Measurements from ENCODE around the gene DCDC2C. TPM values are rescaled to one million over a fixed set of nuclear protein-coding genes. Genes with fewer than 3 reads are reported as not detected.

The DCDC2C gene
- total and polyA plus RNA-seq, 9 of the 15 experiments (the other 6 are each of a cell fraction or from before 2014, with no cell fraction given): not detected

GRCh38 chr2:3725002-3725401 lies 21.6 kb downstream of the DCDC2C start (continued):
- TF ChIP-seq, protein P1, sequence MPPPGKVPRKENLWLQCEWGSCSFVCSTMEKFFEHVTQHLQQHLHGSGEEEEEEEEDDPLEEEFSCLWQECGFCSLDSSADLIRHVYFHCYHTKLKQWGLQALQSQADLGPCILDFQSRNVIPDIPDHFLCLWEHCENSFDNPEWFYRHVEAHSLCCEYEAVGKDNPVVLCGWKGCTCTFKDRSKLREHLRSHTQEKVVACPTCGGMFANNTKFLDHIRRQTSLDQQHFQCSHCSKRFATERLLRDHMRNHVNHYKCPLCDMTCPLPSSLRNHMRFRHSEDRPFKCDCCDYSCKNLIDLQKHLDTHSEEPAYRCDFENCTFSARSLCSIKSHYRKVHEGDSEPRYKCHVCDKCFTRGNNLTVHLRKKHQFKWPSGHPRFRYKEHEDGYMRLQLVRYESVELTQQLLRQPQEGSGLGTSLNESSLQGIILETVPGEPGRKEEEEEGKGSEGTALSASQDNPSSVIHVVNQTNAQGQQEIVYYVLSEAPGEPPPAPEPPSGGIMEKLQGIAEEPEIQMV (tag; conservative IDR thresholded peaks at IDR 0.05; ENCODE audit: low read depth): no peak
- TF ChIP-seq BRD4 (IDR thresholded peaks at IDR 0.05) (no peak), PTRF (tag; IDR thresholded peaks at IDR 0.05) (no peak), ZNF75A (CRISPR knock-in tag; IDR thresholded peaks at IDR 0.05) (no peak), SP2 (IDR thresholded peaks at IDR 0.05; ENCODE audit: extremely low read depth, low read depth, low read length, poor library complexity, severe bottlenecking) (no peak)

DNA sequence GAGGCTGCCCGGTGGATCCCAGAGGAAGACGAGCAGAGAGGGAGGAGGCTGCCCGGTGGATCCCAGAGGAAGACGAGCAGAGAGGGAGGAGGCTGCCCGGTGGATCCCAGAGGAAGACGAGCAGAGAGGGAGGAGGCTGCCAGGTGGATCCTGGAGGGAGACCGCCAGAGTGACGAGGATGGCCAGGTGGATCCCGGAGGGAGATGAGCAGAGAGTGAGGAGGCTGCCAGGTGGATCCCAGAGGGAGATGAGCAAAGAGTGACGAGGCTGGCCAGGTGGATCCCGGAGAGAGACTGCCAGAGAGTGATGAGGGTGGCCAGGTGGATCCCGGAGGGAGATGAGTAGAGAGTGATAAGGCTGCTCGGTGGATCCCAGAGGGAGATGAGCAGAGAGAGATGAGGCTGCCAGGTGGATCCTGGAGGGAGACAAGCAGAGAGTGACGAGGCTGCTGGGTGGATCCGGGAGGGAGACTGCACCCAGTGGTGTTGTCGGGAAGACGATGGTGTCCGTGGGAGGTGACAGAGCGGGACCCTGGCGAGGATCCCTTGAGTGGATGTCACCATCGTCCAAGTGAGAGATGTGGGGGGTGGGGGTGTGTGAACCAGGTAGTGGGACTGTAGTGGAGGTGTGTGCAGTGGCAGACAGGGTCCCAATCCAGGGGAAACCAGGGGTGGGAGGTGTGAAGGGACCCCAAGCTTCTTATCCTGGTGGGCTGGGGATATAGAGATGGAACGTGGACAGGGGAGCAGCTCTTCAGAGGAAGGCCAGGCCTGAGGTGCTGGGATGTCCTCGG lies 22.3 kb downstream of the DCDC2C start:
- CTCF ChIA-PET (ENCODE audit: low intra/inter-chr PET ratio): no interaction called here
- Histone ChIP-seq H3K9ac (ENCODE audit: insufficient read depth in 1 of 2, low read depth in 2 of 2, low read length in 2 of 2) (no peak overlapping the region), H3K9me3 (replicated peaks; ENCODE audit: control insufficient read depth, insufficient read depth, low read depth, low read length) (no peaks in the 10 kb centered on the region), H3K4me3 (no peak overlapping the region), H3K79me2 (ENCODE audit: control insufficient read depth, insufficient read depth, low read length) (no peaks in the 10 kb centered on the region), H3K36me3 (ENCODE audit: control insufficient read depth, insufficient read depth, low read length) (no peaks in the 10 kb centered on the region), H2AFZ (ENCODE audit: low read depth, low read length) (no peak overlapping the region), H3K9me1 (ENCODE audit: control insufficient read depth, insufficient read depth, low read length) (no peaks in the 10 kb centered on the region), H3K4me1 (replicated peaks in 1 of 2; ENCODE audit: control insufficient read depth in 2 of 2, insufficient read depth in 2 of 2, low read length in 2 of 2) (no peaks in the 10 kb centered on the region), H3K4me2 (ENCODE audit: insufficient read depth, low read length) (no peak overlapping the region), H4K20me1 (replicated peaks; ENCODE audit: control insufficient read depth, insufficient read depth, low read length) (no peaks in the 10 kb centered on the region), H3K27ac (ENCODE audit: extremely low read depth, low read depth, low read length) (no peak overlapping the region), H3K27me3 (ENCODE audit: control insufficient read depth in 2 of 2, insufficient read depth in 2 of 2, low read length in 2 of 2) (peaks cover 0 to 14% of the 10 kb centered on the region in 2 experiments; a peak in 2 of 5 replicates)
- TF ChIP-seq HNRNPL (IDR thresholded peaks at IDR 0.05; ENCODE audit: low read depth, low read length) (no peak), SIRT6 (IDR thresholded peaks at IDR 0.05; ENCODE audit: low read depth, low read length) (no peak)
- in situ Hi-C loops (cut with MboI): no loop called here
- POLR2A ChIA-PET: no interaction called here
- FAIRE-seq (no peak), DNase-seq (ENCODE audit: extremely low read depth in 1 of 4, low spot score in 3 of 4) (no peak), ATAC-seq (no peak)
- no TSS peak for BruUV-seq (replicated peaks)
- WGBS (ENCODE audit: insufficient coverage, low coverage, missing lambda C conversion rate): under 1% methylated on average over 20 of the region's 23 CpGs
- intact Hi-C loops (cut with micrococcal nuclease): no loop called here
